ENCODE results near the gene ABHD3.
"Not testable (repeated sequence)": the region's sequence is repeated elsewhere in the genome, so short reads cannot be mapped to it uniquely, and the experiment has no call there.

Gene ABHD3

DNA sequence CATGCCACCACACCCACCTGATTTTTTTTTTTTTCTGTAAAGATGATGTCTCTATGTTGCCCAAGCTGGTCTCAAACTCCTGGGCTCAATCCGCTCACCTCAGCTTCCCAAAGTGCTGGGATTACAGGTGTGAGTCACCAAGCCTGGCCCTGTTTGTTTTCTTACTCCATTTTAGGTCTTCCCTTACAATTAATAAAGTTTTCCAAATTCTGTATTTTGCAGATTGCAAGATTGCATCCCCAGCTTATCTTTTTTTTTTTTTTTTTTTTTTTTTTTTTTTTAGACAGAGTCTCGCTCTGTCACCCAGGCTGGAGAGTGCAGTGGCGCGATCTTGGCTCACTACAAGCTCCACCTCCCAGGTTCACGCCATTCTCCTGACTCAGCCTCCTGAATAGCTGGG lies 64.2 kb downstream of the ABHD3 start:
- not testable (repeated sequence) for DNase-seq

DNA sequence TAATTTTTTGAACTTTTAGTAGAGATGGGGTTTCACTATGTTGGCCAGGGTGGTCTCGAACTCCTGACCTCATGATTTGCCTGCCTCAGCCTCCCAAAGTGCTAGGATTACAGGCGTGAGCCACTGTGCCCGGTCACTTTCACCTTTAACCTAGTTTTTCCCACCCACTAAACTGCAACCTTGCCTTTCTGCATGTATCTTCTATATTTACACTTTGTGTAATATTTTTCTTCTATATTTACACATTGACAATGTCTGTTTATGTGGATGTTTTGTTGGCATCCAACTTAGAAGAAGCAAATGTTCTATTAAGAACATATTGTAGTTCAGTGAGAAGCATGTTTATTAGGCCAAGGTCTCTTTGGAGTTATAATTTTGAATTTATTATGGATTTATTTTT lies 65.8 kb downstream of the ABHD3 start:
- no peak for DNase-seq

DNA sequence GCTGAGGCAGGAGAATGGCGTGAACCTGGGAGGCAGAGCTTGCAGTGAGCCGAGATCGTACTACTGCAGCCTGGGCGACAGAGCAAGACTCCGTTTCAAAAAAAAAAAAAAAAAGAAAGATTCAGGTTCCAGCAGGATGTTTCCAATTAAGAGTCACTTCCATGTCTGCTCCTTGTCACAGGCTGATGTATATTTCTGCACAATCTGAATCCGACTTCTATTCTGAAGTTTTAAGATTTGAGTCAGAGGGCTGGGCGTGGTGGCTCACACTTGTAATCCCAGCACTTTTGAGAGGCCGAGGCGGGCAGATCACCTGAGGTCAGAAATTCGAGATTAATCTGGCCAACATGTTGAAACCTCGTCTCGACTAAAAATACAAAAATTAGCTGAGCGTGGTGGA lies 67.8 kb downstream of the ABHD3 start:
- DNase-seq, result no peak

DNA sequence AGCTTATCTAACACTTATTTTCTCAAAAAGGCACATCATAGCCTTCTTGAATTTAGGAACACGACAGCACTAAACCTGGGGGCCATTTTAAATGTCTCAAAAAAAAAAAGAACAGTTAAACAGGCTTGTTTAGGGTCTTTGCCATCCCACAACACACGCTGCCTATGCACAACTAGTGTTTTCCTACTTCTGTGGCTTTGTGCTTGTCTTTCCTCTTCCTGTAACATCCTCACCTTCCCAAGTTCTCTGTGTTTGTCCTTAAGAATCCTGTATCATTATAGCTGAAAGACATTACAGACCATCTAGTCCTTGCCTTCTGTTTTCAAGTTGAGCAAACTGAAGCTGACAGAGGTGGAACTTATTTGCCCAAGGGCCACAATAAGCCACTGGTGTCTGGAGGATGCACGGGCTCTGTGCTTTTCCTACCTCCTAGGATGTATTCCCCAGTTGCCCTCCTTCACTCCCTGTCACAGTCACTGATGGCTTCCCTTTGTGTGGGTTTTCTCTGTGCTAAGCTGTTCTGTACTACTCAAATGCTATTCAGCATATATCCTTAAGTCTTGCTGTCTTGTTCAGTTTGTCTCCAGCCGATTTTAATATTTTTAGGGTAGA lies 69.9 kb downstream of the ABHD3 start:
- DNase-seq, result no peak

DNA sequence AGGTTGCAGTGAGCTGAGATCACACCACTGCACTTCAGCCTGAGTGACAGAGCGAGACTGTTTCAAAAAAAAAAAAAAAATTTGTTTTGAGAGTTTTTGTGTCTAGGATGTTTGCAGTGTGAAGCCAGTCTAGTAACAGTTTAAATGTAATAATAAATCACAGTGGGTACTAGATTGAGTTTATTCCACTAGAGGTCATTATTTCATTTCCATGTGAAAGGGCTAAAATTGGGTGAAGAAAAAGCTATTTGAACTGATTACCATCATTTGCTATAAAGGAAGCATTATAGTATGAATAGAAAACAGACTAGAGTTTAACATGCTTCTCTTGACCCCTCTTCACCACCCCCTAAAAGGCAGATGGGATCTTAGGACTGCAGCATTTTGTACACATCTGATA lies 72.2 kb downstream of the ABHD3 start:
- no peak for DNase-seq

DNA sequence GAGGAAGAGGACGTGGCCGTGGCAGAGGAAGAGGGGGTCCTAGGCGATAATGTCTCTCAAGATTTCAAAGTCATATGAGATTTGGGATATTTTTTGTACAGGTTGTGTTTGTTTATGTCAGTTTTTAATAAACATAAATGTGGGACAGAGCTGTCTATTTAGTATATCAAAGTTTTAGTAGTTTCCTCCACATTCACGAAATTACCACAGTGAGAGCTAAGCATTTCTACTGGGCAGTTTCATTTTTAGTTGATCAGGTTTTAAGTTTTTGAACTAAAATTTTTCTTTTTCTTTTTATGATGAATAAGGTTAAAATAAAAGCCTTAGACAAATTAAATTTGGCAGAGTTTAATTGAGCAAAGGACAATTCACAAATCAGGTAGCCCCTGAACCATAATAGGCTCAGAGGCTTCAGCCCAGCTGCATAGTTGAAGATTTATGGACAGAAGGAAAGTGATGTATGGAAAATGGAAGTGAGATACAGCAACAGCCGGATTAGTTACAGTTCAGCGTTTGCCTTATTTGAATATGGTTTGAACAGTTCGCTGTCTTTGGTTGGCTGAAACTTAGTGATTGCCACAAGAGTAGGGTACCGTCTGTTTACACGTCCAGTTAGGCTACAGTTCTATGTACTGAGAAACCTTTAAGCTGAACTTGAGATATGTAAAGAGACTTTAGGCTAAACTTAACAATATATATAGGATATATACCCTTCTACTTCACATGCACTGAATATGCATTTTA lies 75.3 kb downstream of the ABHD3 start:
- no peak for DNase-seq

DNA sequence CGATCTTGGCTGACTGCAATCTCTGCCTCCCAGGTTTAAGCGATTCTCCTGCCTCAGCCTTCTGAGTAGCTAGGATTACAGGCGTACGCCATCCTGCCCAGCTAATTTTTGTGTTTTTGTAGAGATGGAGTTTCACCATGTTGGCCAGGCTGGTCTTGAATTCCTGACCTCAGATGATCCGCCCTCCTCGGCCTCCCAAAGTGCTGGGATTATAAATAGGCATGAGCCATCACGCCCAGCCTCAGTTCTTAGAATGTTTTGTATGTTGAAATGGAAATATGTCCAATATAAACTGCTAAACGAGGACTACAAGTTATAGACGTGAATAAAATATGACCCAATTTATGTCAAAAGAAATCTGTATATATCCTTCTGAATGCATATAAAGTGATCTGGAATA lies 82.9 kb downstream of the ABHD3 start:
- not testable (repeated sequence) for DNase-seq

DNA sequence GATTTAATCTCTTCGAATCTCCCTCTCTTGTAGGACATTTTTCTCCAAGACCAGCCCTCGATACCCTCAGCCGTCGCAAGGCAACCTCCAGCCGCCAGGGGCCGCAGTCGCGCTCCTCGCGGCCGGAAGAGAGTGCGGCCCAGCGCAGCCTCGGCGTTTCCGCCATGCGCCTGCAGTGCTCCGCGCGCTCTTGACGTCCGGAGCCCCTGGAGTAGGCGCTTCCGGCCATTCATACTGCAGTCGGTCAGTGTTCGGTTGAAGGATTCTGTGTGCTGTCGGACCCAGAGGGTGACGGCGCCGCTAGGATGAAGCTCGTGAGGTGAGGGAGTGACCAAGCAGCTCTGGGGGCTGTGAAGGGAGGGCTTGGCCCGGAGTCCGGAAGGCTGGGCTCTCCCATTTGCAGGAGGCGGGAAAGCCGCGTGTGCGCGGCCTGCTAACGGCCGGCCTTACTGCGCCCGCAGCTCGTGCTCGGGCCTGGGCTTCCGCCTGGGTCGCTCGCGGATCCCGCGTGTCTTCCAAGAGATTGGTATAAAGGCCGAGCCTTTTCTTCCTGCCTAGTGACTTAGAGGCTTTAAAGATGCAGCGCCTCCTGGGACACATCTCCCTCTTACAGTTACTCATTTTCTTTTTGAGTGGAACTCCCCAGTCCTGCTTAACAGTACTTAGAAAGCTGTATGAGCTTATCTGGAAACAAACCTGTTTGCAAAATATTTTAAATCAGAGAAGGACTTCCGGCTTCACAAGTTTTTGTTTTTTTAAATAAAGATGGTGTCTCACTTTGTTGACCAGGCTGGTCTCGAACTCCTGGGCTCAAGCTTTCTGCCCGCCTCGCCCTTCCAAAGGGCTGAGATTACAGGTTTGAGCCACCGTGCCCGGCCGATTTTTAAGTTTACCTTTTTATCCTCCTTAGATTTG lies 92.2 kb downstream of the ABHD3 start, which contains the start of gene SNRPD1:
Gene SNRPD1 (plus strand): TSS at position 190 of the 915 bp plus-strand sequence. CDS start 116 bp downstream, at position 306.
- peak; percentile 91 to 92 for DNase-seq

DNA sequence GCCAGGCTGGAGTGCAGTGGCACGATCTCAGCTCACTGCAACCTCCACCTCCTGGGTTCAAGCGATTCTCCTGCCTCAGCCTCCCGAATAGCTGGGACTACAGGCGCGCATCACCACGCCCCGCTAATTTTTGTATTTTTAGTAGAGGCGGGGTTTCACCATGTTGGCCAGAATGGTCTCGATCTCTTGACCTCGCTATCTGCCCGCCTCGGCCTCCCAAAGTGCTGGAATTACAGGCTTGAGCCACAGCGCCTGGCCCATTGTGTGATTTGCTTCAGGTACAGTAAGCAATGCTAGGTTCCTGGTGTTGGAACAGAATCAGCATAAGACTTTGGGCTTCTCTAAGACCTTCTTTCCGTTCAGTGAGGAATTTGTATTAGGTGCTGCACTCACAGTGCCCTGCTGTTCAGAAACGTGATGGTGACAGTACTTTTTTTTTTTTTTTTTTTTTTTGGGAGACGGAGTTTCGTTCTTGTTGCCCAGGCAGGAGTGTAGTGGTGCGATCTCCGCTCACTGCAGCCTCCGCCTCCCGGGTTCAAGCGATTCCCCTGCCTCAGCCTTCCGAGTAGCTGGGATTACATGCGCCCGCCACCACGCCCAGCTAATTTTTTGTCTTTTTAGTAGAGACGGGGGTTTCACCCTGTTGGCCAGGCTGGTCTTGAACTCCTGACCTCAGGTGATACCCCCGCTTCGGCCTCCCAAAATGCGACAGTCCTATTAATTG lies 93.0 kb downstream of the ABHD3 start:
- DNase-seq, result not testable (repeated sequence)

DNA sequence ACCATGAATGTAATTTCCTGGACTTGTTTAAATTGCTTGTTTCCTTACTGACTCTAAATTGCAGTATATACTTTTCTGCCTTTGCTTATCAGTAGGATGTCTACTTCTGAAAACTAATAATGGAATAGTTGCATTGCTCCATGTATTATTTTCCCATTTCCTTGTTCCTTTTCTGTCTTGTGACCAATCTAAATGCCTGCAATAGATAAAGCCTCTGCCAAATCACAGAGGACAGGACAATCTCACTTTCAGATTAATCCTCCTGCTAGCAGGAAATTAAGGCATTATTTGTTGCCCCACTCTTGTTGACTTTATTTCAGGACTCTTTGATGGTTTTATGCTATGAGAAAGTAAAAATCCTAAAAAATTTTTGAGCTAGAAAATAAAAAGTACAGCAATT lies 99.4 kb downstream of the ABHD3 start:
- DNase-seq, result no peak

DNA sequence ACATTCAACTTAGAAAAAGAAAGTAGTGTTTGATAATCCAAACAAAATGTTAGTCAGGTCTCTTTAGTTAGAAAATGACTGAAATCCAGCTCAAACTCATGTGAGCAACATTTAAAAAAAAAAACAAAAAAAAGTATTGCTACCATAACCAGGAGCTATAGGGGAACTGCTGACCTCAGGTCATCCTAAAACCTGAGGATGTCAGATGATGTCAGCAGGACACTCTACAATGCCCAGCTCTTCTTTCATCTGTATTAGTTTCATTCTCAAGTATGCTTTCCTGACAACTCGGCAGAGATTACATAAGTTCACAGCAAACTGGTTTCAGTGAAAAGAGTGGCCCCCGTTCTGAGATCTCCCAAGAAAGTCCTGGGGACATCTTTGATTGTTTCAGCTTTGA lies 99.9 kb downstream of the ABHD3 start:
- no peak for DNase-seq

DNA sequence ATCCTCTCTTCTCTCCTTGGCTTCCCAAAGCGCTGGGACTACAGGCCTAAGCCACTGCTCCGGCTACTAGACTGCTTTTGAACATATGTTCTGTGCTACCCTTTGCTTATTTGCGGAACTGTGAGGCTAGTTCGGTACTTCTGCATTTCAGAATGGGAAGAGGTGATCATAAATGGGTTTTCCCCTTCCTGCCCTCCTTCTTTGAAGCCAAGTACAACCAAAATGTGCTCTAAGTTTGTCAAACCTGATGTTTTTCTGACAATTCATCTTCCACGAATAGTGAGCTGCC lies 102.3 kb downstream of the ABHD3 start:
- DNase-seq, result no peak
